HFF-Myc (cell line): Measurements from ENCODE around the gene CD3G.

Experiments
- DNase-seq: peaks from one replicate; pipeline ENCODE4 v3.0.0-alpha.2; 2011; ENCODE audit warnings: low read depth; ENCODE audit errors: extremely low read depth
- H3K4me3 ChIP-seq: replicated peaks from 2 replicates; pipeline ENCODE4 v1.5.1; 2011; ENCODE audit warnings: low read depth, mild to moderate bottlenecking, control low read depth, low read length
- TF ChIP-seq, protein P1 (sequence below): IDR thresholded peaks from 2 replicates; pipeline ENCODE4 v1.5.1; 2012; ENCODE audit warnings: mild to moderate bottlenecking, low read depth, low read length, control low read depth; ENCODE audit errors: missing control alignments

The CD3G gene

DNA sequence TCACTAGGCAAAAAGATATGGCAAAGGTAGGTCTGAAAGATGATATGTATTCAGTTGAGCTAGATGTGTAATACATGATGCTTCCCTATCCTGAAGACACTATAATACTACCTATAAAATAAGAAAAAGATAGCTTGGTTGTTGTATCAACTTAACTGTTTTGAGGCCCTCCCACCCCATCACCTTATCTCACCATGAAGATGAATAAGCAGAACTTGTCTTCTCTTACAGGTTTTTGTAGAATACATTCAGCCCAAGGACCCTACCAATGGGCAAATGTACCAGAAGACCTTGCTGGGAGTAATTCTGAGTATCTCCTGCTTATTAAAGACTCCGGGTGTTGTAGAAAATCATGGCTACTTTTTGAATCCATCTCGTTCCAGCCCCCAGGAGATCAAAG, 29.1 kb downstream of the CD3G start:
- TF ChIP-seq, protein P1, sequence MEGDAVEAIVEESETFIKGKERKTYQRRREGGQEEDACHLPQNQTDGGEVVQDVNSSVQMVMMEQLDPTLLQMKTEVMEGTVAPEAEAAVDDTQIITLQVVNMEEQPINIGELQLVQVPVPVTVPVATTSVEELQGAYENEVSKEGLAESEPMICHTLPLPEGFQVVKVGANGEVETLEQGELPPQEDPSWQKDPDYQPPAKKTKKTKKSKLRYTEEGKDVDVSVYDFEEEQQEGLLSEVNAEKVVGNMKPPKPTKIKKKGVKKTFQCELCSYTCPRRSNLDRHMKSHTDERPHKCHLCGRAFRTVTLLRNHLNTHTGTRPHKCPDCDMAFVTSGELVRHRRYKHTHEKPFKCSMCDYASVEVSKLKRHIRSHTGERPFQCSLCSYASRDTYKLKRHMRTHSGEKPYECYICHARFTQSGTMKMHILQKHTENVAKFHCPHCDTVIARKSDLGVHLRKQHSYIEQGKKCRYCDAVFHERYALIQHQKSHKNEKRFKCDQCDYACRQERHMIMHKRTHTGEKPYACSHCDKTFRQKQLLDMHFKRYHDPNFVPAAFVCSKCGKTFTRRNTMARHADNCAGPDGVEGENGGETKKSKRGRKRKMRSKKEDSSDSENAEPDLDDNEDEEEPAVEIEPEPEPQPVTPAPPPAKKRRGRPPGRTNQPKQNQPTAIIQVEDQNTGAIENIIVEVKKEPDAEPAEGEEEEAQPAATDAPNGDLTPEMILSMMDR = no peak
- DNase-seq = no peak
- no peak overlapping the region for H3K4me3 ChIP-seq

DNA sequence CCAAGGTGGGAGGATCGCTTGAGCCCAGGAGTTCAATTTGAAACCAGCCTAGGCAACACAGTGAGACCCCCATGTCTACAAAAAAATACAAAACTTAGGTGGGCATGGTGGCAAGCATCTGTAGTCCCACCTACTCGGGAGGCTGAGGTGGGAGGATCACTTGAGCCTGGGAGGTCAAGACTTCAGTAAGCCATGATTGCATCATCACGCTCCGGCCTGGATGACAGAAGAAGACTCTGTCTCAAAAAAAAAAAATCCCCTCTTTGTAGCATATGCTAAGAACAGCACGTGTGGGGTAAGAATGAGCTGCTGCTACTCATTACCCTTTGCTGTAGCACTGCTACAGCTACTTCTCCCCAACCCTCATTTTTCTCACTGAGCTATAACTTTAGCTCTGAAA, 29.7 kb downstream of the CD3G start:
- DNase-seq = no peak
- H3K4me3 ChIP-seq = no peak overlapping the region
- TF ChIP-seq, protein P1 = no peak

DNA sequence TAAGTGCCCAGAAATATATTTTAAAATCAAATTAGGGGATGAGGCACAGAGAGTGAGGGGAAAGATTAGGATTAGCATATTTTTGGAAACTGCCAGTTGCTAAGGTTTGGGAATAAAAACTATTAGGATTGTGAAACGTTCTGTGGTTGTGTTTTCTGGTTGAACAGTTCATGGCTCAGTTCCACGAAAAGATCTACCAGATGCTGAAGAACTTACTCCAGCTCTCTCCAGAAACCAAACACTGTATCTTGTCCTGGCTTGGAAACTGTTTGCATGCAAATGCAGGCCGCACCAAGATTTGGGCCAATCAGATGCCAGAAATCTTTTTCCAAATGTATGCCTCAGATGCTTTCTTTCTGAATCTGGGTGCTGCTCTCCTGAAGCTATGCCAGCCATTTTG, 30.6 kb downstream of the CD3G start:
- DNase-seq = no peak
- TF ChIP-seq, protein P1 = no peak
- H3K4me3 ChIP-seq = no peak overlapping the region

DNA sequence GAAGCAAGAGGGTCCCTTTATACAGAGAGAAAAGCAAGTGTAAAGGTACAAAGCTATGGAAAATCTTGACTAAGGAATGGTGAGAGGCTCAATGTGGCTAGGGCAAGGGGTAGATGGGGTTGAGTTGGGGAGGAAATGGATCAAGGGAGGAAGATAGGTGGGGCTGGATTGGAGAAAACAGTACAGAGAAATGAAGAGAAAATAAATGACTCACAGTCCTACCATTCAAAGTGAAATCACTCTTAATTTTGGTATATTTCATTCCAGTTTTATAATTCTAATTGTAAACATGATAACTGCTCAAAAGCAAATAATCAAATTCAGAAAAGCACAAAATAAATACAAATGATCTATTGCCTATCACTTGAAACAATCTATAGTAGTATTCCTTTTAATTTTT, 31.8 kb downstream of the CD3G start:
- TF ChIP-seq, protein P1 = no peak
- no peak for DNase-seq
- H3K4me3 ChIP-seq = no peak overlapping the region

DNA sequence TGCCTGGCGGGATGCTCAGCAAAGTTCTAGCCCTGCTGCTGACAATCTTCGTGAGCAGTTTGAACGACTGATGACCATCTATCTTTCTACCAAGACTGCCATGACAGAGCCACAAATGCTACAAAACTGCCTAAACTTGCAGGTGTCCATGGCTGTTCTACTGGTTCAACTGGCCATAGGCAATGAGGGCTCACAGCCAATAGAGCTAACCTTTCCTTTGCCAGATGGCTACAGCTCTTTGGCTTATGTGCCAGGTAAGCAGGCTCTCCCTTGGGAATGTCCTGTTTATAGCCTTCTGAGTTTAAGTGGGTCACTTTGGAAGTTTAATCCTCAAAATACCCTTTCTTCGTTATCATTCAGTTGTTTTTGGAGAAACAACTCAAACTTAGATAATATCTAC, 35.4 kb downstream of the CD3G start:
- TF ChIP-seq, protein P1 = no peak
- no peak for DNase-seq
- no peak overlapping the region for H3K4me3 ChIP-seq

DNA sequence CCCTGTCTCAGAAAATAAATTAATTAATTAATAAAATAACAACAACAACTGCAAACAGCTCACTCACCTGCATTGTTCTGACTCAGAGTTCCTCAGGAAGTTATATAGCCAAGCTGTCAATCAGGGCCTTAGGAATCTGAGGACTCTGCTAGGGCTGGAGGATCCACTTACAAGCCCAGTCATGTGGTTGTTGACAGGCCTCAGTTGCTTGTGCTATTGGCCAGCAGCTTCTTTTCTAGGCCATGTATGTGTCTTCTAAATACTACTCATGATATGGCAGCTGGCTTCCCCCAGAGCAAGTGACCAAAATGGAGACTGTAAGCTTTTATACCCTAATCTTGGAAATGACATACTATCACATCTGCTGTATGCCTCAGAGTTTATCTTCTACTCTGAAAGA, 36.4 kb downstream of the CD3G start:
- TF ChIP-seq, protein P1 = no peak
- H3K4me3 ChIP-seq = no peak overlapping the region
- DNase-seq = no peak

DNA sequence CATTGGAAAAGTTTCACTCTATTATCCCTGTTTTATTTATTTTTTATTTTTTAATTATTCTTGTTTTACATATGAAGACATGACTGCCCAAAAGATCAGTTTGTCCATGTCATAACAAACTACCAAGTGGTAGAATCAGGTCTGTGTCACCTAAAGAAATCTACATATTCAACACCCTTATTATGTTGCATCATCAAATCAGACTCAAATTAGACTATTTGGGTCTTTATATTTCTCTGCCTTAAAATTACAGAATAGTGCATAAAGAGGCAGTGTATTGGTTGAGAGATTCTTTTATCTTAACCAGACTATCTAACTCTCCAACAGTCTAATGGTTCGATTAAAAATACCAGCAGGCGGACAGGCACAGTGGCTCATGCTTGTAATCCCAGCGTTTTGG, 38.8 kb downstream of the CD3G start:
- DNase-seq = no peak
- H3K4me3 ChIP-seq = no peak overlapping the region

More for the DNA sequence above, 38.8 kb downstream of the CD3G start:
- TF ChIP-seq, protein P1 = no peak
